GM23338 (cell line): Measurements from ENCODE around the gene SAMD4A. TPM values are rescaled to one million over a fixed set of nuclear protein-coding genes. Genes with fewer than 3 reads are reported as not detected.

Source experiments
- ATAC-seq: fragments of 200-7000 bp; cut with Tn5 transposase; 3 replicates; pipeline ENCODE4 v1.9.1; 2020
- DNase-seq: peaks from one replicate; pipeline ENCODE4 v3.0.0-alpha.2; 2015; ENCODE audit warnings: low spot score
- H2AFZ ChIP-seq: fragments of 200-600 bp; sonication (generic); 2 replicates; pipeline ENCODE4 v1.8.0; 2016; ENCODE audit warnings: antibody characterized with exemption, mild to moderate bottlenecking, moderate library complexity
- H3F3A ChIP-seq: fragments of 200-600 bp; sonication (generic); replicated peaks from 2 replicates; pipeline ENCODE4 v1.8.0; 2017; ENCODE audit warnings: antibody characterized with exemption, mixed run types, low read depth
- H3K27ac ChIP-seq: fragments of 200-600 bp; sonication (generic); 2 replicates; pipeline ENCODE4 v1.6.1; 2016; ENCODE audit warnings: low read depth
- H3K27me3 ChIP-seq: fragments of 200-600 bp; sonication (generic); 2 replicates; pipeline ENCODE4 v1.8.0; 2016; ENCODE audit warnings: mild to moderate bottlenecking, mixed run types, moderate library complexity; ENCODE audit not compliant: insufficient read depth
- H3K36me3 ChIP-seq: fragments of 200-600 bp; sonication (generic); 2 replicates; pipeline ENCODE4 v1.8.0; 2016; ENCODE audit warnings: mild to moderate bottlenecking; ENCODE audit not compliant: insufficient read depth
- H3K4me1 ChIP-seq: fragments of 200-600 bp; sonication (generic); 2 replicates; pipeline ENCODE4 v1.8.0; 2016; ENCODE audit warnings: mild to moderate bottlenecking, moderate library complexity; ENCODE audit not compliant: insufficient read depth
- H3K4me2 ChIP-seq: fragments of 200-600 bp; sonication (generic); 2 replicates; pipeline ENCODE4 v1.7.1; 2017; ENCODE audit warnings: mixed run types
- H3K4me3 ChIP-seq: fragments of 200-600 bp; sonication (generic); 2 replicates; pipeline ENCODE4 v1.6.1; 2016; ENCODE audit warnings: mixed run types
- H3K79me2 ChIP-seq: fragments of 200-600 bp; sonication (generic); replicated peaks from 2 replicates; pipeline ENCODE4 v1.8.0; 2017; ENCODE audit warnings: mild to moderate bottlenecking; ENCODE audit not compliant: insufficient read depth
- H3K9me2 ChIP-seq: fragments of 200-600 bp; sonication (generic); 2 replicates; pipeline ENCODE4 v1.8.0; 2017; ENCODE audit not compliant: insufficient read depth
- H4K20me1 ChIP-seq: fragments of 200-600 bp; sonication (generic); replicated peaks from 2 replicates; pipeline ENCODE4 v1.8.0; 2017; ENCODE audit warnings: mild to moderate bottlenecking; ENCODE audit not compliant: insufficient read depth
- H3K27ac Mint-ChIP-seq: 2 replicates; pipeline ENCODE4 v1.8.0; 2020; ENCODE audit warnings: inconsistent platforms, mild to moderate bottlenecking, moderate library complexity, mixed read lengths
- H3K27me3 Mint-ChIP-seq: 3 replicates; pipeline ENCODE4 v1.8.0; 2022; ENCODE audit warnings: low read depth, mild to moderate bottlenecking, moderate library complexity, mixed read lengths, inconsistent platforms; ENCODE audit not compliant: insufficient read depth, poor library complexity
- H3K36me3 Mint-ChIP-seq: 3 replicates; pipeline ENCODE4 v1.8.0; 2021; ENCODE audit warnings: low read depth, mild to moderate bottlenecking, inconsistent platforms, moderate library complexity, mixed read lengths
- H3K4me1 Mint-ChIP-seq: 3 replicates; pipeline ENCODE4 v1.8.0; 2020; ENCODE audit warnings: mild to moderate bottlenecking, inconsistent platforms, mixed read lengths
- H3K4me3 Mint-ChIP-seq: 3 replicates; pipeline ENCODE4 v1.8.0; 2021; ENCODE audit warnings: moderate library complexity, mild to moderate bottlenecking, inconsistent platforms, mixed read lengths
- H3K9me3 Mint-ChIP-seq: 3 replicates; pipeline ENCODE4 v1.8.0; 2020; ENCODE audit warnings: moderate library complexity, mild to moderate bottlenecking, inconsistent platforms, mixed read lengths
- CREB1 ChIP-seq: fragments of 250-450 bp; sonication (Bioruptor Pico); IDR thresholded peaks from 2 replicates; pipeline ENCODE4 v1.5.0; 2020; ENCODE audit warnings: low read depth, mild to moderate bottlenecking, moderate library complexity
- EZH2 ChIP-seq: fragments of 200-600 bp; sonication (generic); IDR thresholded peaks from one replicate; pipeline ENCODE4 v1.8.0; 2017; ENCODE audit warnings: antibody characterized with exemption, mild to moderate bottlenecking, low read depth; ENCODE audit not compliant: unreplicated experiment
- EZH2phosphoT487 ChIP-seq: fragments of 200-600 bp; sonication (generic); IDR thresholded peaks from one replicate; pipeline ENCODE4 v1.8.1; 2018; ENCODE audit warnings: antibody characterized with exemption; ENCODE audit not compliant: unreplicated experiment
- JUNB ChIP-seq: IDR thresholded peaks from one replicate; pipeline ENCODE4 v1.6.1; 2016; ENCODE audit warnings: antibody characterized with exemption; ENCODE audit not compliant: unreplicated experiment
- NANOG ChIP-seq: IDR thresholded peaks from 2 replicates; pipeline ENCODE4 v1.6.1; 2016; ENCODE audit warnings: antibody characterized with exemption, borderline replicate concordance
- POLR2AphosphoS5 ChIP-seq: IDR thresholded peaks from 2 replicates; pipeline ENCODE4 v1.6.1; 2016; ENCODE audit warnings: antibody characterized with exemption, low read depth
- REST ChIP-seq: IDR thresholded peaks from one replicate; pipeline ENCODE4 v1.6.1; 2018; ENCODE audit warnings: antibody characterized with exemption; ENCODE audit not compliant: unreplicated experiment
- STAT1 ChIP-seq: IDR thresholded peaks from one replicate; pipeline ENCODE4 v1.6.1; 2016; ENCODE audit warnings: antibody characterized with exemption; ENCODE audit not compliant: unreplicated experiment
- ZNF114 ChIP-seq: fragments of 250-450 bp; sonication (Bioruptor Pico); IDR thresholded peaks from 2 replicates; pipeline ENCODE4 v1.5.0; 2020; ENCODE audit warnings: mild to moderate bottlenecking, moderate library complexity
- ZNF331 ChIP-seq: fragments of 250-450 bp; sonication (Bioruptor Pico); IDR thresholded peaks from 2 replicates; pipeline ENCODE4 v1.5.0; 2020; ENCODE audit warnings: low read depth, mild to moderate bottlenecking, moderate library complexity
- ZNF462 ChIP-seq: fragments of 250-450 bp; sonication (Bioruptor Pico); IDR thresholded peaks from 2 replicates; pipeline ENCODE4 v1.5.0; 2020; ENCODE audit warnings: mild to moderate bottlenecking, moderate library complexity
- polyA plus RNA-seq: library from polyadenylated mRNA; unstranded; fragments of >200 nt; fragmentation: Nextera tagmentation; extraction: Ambion mirVana; gene quantifications from 2 replicates; pipeline ENCODE4 v1.2.1, GENCODE V29; 2016
- total RNA-seq: library from RNA; depleted of rRNA; stranded (reverse); fragments of >200 nt; shearing (Covaris generic); gene quantifications from 2 replicates; pipeline ENCODE4 v1.2.3, GENCODE V29; 2014

The SAMD4A gene
- total and polyA plus RNA-seq, 2 experiments from 2014 or later = 1.6 to 6.9 TPM

- TF ChIP-seq REST (no peak), POLR2AphosphoS5 (no peak), EZH2 (no peak), NANOG (no peak)
Observed at GRCh38 chr14:54758041-54758440, 191.1 kb downstream of the SAMD4A start (continued).

- H3K36me3 Mint-ChIP-seq = no peaks in the 10 kb centered on the region; the same call in 2 of the 3 replicates
- no peak for TF ChIP-seq EZH2phosphoT487
- no peak for TF ChIP-seq REST
- no peak for TF ChIP-seq ZNF462
- no peak for TF ChIP-seq STAT1
- TF ChIP-seq ZNF114 = no peak
- no peak for TF ChIP-seq EZH2
- TF ChIP-seq ZNF331 (CRISPR knock-in tag) = no peak
- no peak for TF ChIP-seq CREB1 (CRISPR knock-in tag)
- no peak for TF ChIP-seq NANOG
- no peak for TF ChIP-seq JUNB
Observed at GRCh38 chr14:54759982-54760585, 193.2 kb downstream of the SAMD4A start.

More at GRCh38 chr14:54759982-54760585, 193.2 kb downstream of the SAMD4A start:
- Histone ChIP-seq H3K4me2 (no peak overlapping the region), H3K27ac (no peak overlapping the region), H2AFZ (no peak overlapping the region), H3K4me1 (no peaks in the 10 kb centered on the region), H3K36me3 (no peaks in the 10 kb centered on the region), H3K4me3 (no peak overlapping the region), H3K79me2 (no peaks in the 10 kb centered on the region), H3F3A (no peaks in the 10 kb centered on the region), H4K20me1 (no peaks in the 10 kb centered on the region), H3K27me3 (no peaks in the 10 kb centered on the region), H3K9me2 (no peaks in the 10 kb centered on the region)
- Mint-ChIP-seq H3K27me3 (peaks cover 10% of the 10 kb centered on the region), H3K4me1 (peaks cover 3% of the 10 kb centered on the region; the same call in 1 of the 3 replicates), H3K27ac (no peak overlapping the region), H3K4me3 (no peak overlapping the region), H3K9me3 (no peaks in the 10 kb centered on the region)
- no peak for DNase-seq
- no peak for ATAC-seq
